ENCODE results near the gene POLDIP3.

GRCh38 chr22:42617155-42617983 lies 2.7 kb upstream of the POLDIP3 start:
- no peak for TF ChIP-seq POLR2AphosphoS5 (IDR thresholded peaks at IDR 0.05; ENCODE audit: low read depth, low read length)
- no peak for TF ChIP-seq TAF1 (IDR thresholded peaks at IDR 0.05; ENCODE audit: borderline replicate concordance, insufficient read depth, low read length)

All from PFSK-1 (cell line).